ENCODE measurements around the gene LBHD2.

LBHD2 gene

GRCh38 chr14:103073876-103074728, 9.9 kb upstream of the LBHD2 start:
- no peak for DNase-seq (ENCODE audit: low read depth)
- H3K4me3 ChIP-seq (replicated peaks; ENCODE audit: low read depth, low read length), result no peak overlapping the region
- no peak for TF ChIP-seq CTCF (IDR thresholded peaks at IDR 0.05; ENCODE audit: low read length, missing control alignments)

GRCh38 chr14:103074729-103075367, 9.2 kb upstream of the LBHD2 start:
- DNase-seq (ENCODE audit: low read depth), result no peak

GRCh38 chr14:103078420-103078749, 5.6 kb upstream of the LBHD2 start:
- peak; percentile 81 for DNase-seq (ENCODE audit: low read depth)
- peak; percentile 78 for TF ChIP-seq CTCF (IDR thresholded peaks at IDR 0.05; ENCODE audit: low read length, missing control alignments)
- H3K4me3 ChIP-seq (replicated peaks; ENCODE audit: low read depth, low read length), result no peak overlapping the region

More at GRCh38 chr14:103074729-103075367, 9.2 kb upstream of the LBHD2 start:
- no peak for TF ChIP-seq CTCF (IDR thresholded peaks at IDR 0.05; ENCODE audit: low read length, missing control alignments)
- peak overlapping the region; percentile 44 for H3K4me3 ChIP-seq (replicated peaks; ENCODE audit: low read depth, low read length)

- no peak for DNase-seq (ENCODE audit: low read depth)
- TF ChIP-seq CTCF (IDR thresholded peaks at IDR 0.05; ENCODE audit: low read length, missing control alignments), result no peak
- H3K4me3 ChIP-seq (replicated peaks; ENCODE audit: low read depth, low read length), result no peak overlapping the region
These were observed 5.0 kb upstream of the LBHD2 start for GRCh38 chr14:103078860-103079587.

GRCh38 chr14:103081951-103082350, 2.1 kb upstream of the LBHD2 start:
- DNase-seq (ENCODE audit: low read depth), result no peak
- TF ChIP-seq CTCF (IDR thresholded peaks at IDR 0.05; ENCODE audit: low read length, missing control alignments), result no peak

GRCh38 chr14:103085106-103086091, 1.4 kb downstream of the LBHD2 start:
- no peak for DNase-seq (ENCODE audit: low read depth)
- peak; percentile 13 for TF ChIP-seq CTCF (IDR thresholded peaks at IDR 0.05; ENCODE audit: low read length, missing control alignments)
- no peak overlapping the region for H3K4me3 ChIP-seq (replicated peaks; ENCODE audit: low read depth, low read length)

More at GRCh38 chr14:103081951-103082350, 2.1 kb upstream of the LBHD2 start:
- H3K4me3 ChIP-seq (replicated peaks; ENCODE audit: low read depth, low read length), result no peak overlapping the region

All from fibroblast of pulmonary artery (primary cell).